Measurements from ENCODE around the gene LYRM4. TPM values are rescaled to one million over a fixed set of nuclear protein-coding genes. Genes with fewer than 3 reads are reported as not detected.

The LYRM4 gene
- total RNA-seq, 2 experiments from 2014 or later = 24.8 to 28.1 TPM

- no peaks in the 10 kb centered on the region for H3K27me3 ChIP-seq (ENCODE audit: control insufficient read depth in 1 of 2, insufficient read depth in 2 of 2, low read length in 2 of 2)
- H3K36me3 ChIP-seq (ENCODE audit: insufficient read depth, low read length) = no peaks in the 10 kb centered on the region
- Mint-ChIP-seq H3K4me1 (ENCODE audit: low read depth) (no peaks in the 10 kb centered on the region), H3K27me3 (no peaks in the 10 kb centered on the region), H3K27ac (no peak overlapping the region), H3K9me3 (no peaks in the 10 kb centered on the region), H3K36me3 (ENCODE audit: low read depth) (no peaks in the 10 kb centered on the region), H3K4me3 (no peak overlapping the region)
- POLR2A ChIA-PET = no interaction called here
- H3K27ac ChIP-seq (ENCODE audit: low read depth in 1 of 2, low read length in 2 of 2) = no peak overlapping the region
- ATAC-seq (ENCODE audit: poor library complexity) (no peak), DNase-seq (no peak)
- H3K4me3 ChIP-seq (ENCODE audit: low read length) = no peak overlapping the region
- TF ChIP-seq CTCF (IDR thresholded peaks at IDR 0.05) = no peak
- intact Hi-C loops (cut with DNase I, micrococcal nuclease) = no loop called here
- no peaks in the 10 kb centered on the region for H3K4me1 ChIP-seq (ENCODE audit: insufficient read depth, low read length)
- CTCF ChIA-PET = no interaction called here
- H3K9me3 ChIP-seq (ENCODE audit: control insufficient read depth in 1 of 2, insufficient read depth in 1 of 2, low read length in 2 of 2) = no peaks in the 10 kb centered on the region
Measured at GRCh38 chr6:5110246-5110645, 150.5 kb downstream of the LYRM4 start.

DNA sequence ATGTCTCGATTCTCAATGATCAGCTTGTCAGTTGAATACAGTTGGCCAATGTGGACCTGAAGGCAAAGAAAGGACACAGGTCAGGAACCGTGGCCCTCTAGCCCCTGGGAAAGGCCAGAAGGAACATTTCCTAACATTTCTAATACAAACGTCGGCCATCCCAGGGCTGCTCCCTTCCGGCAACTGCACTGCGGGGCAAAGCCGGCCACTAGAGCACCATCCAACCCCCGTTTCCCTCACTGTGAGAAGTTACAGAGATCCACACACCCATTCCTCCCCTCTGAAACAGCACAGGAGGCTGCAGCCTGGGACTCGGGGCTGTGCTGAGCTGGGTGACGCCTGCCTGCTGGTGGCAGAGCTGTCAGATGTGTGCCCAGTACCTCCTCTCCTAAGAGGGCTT, 151.3 kb downstream of the LYRM4 start:
- TF ChIP-seq CTCF (IDR thresholded peaks at IDR 0.05) = no peak
- ChIA-PET POLR2A (no interaction called here), CTCF (no interaction called here)
- Mint-ChIP-seq H3K36me3 (ENCODE audit: low read depth) (no peaks in the 10 kb centered on the region), H3K4me3 (no peak overlapping the region), H3K9me3 (no peaks in the 10 kb centered on the region), H3K27ac (no peak overlapping the region), H3K27me3 (no peaks in the 10 kb centered on the region), H3K4me1 (ENCODE audit: low read depth) (no peaks in the 10 kb centered on the region)
- no peaks in the 10 kb centered on the region for H3K4me1 ChIP-seq (ENCODE audit: insufficient read depth, low read length)
- no peak overlapping the region for H3K27ac ChIP-seq (ENCODE audit: low read depth in 1 of 2, low read length in 2 of 2)
- H3K4me3 ChIP-seq (ENCODE audit: low read length) = no peak overlapping the region
- H3K27me3 ChIP-seq (ENCODE audit: control insufficient read depth in 1 of 2, insufficient read depth in 2 of 2, low read length in 2 of 2) = no peaks in the 10 kb centered on the region
- no peaks in the 10 kb centered on the region for H3K9me3 ChIP-seq (ENCODE audit: control insufficient read depth in 1 of 2, insufficient read depth in 1 of 2, low read length in 2 of 2)
- ATAC-seq (ENCODE audit: poor library complexity) (no peak), DNase-seq (no peak)
- H3K36me3 ChIP-seq (ENCODE audit: insufficient read depth, low read length) = no peaks in the 10 kb centered on the region
- intact Hi-C loops (cut with DNase I, micrococcal nuclease) = no loop called here

DNA sequence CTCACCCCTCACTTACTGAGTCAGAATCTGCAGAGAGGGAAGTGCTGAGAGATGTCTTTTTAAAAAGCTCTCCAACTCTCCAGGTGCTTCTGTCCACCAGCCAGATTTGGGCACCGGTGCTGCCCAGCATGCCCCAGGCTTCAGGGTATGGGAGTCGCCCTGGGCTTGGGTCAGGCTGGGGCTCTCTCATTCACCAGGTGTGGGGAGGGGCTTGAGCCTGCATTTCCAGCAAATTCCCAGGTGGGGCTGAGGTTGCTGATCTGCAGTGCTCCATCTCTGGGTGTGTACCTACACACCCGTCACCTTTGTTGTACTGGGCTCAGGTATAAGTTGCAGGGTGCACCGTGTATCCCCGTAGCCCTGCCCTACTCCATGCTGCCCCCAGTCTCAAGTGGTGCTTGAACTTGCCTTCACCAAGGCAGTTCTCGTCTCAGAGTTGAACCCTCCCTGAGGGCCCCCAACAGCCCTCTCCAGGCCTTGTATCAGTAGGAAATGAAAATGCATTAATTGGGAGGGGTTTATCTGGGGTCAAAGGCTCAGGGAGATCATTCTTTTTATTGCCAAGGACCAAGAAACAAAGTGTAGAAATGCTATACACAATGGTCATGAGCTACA, 152.1 kb downstream of the LYRM4 start:
- H3K9me3 ChIP-seq (ENCODE audit: control insufficient read depth in 1 of 2, insufficient read depth in 1 of 2, low read length in 2 of 2) = no peaks in the 10 kb centered on the region
- no peaks in the 10 kb centered on the region for H3K36me3 Mint-ChIP-seq (ENCODE audit: low read depth)
- no peak for TF ChIP-seq CTCF (IDR thresholded peaks at IDR 0.05)
- DNase-seq (no peak), ATAC-seq (ENCODE audit: poor library complexity) (no peak)
- ChIA-PET POLR2A (no interaction called here), CTCF (no interaction called here)
- H3K27ac Mint-ChIP-seq = no peak overlapping the region
- intact Hi-C loops (cut with DNase I, micrococcal nuclease) = no loop called here
- H3K27ac ChIP-seq (ENCODE audit: low read depth in 1 of 2, low read length in 2 of 2) = no peak overlapping the region
- no peaks in the 10 kb centered on the region for H3K4me1 ChIP-seq (ENCODE audit: insufficient read depth, low read length)
- no peaks in the 10 kb centered on the region for H3K36me3 ChIP-seq (ENCODE audit: insufficient read depth, low read length)
- H3K4me3 Mint-ChIP-seq = no peak overlapping the region
- no peaks in the 10 kb centered on the region for H3K27me3 Mint-ChIP-seq
- no peaks in the 10 kb centered on the region for H3K27me3 ChIP-seq (ENCODE audit: control insufficient read depth in 1 of 2, insufficient read depth in 2 of 2, low read length in 2 of 2)
- H3K4me1 Mint-ChIP-seq (ENCODE audit: low read depth) = no peaks in the 10 kb centered on the region
- H3K9me3 Mint-ChIP-seq = no peaks in the 10 kb centered on the region
- no peak overlapping the region for H3K4me3 ChIP-seq (ENCODE audit: low read length)

Measured in CD4-positive, alpha-beta T cell (primary cell).